ENCODE results near the gene PDS5B. TPM values are rescaled to one million over a fixed set of nuclear protein-coding genes. Genes with fewer than 3 reads are reported as not detected.

PDS5B gene
- total and polyA plus RNA-seq, 10 of the 15 experiments (the other 5 are each of a cell fraction or from before 2014, with no cell fraction given) = 15.4 to 55.3 (median 30.7) TPM

DNA sequence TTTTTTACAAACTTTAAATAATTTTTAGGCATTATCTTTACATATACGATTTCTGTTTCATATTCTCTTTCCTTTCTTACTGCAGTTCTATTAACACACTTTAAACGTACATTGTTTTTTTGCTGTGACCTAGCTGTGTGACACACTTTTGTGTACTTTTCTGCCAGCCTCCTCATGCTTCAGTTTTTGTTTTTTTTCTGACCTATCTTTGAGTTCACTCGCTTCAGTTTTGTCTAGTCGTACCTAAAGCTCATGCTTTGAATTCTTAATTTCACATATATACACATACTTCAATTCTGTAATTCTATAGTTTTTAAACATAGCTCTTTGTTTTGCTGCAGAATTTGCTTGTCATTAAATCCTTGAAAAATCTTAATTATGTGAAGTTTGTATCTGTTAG is 150.4 kb downstream of the PDS5B start:
- ChIA-PET RAD21 (ENCODE audit: unreplicated experiment) (interaction anchor here (0.8 to 1.8 kb wide), 28 partner anchors 8 to 807 kb away, joined by 3 to 9 read pairs (median 4); partner anchors contain the start of genes BRCA2, PDS5B and ZAR1L), SMC1A (ENCODE audit: uncharacterized antibody, unreplicated experiment) (interaction anchor here (0.8 to 3.6 kb wide), 28 partner anchors 8 to 806 kb away, joined by 3 to 29 read pairs (median 4); partner anchors contain the start of genes BRCA2 and ZAR1L), CTCF (interaction anchor here (0.7 to 1.8 kb wide), 10 partner anchors 8 to 281 kb away, joined by 3 to 8 read pairs (median 3); no protein-coding TSS in a partner anchor), POLR2A (interaction anchor here (0.8 to 1.2 kb wide), 5 partner anchors 75 to 414 kb away, joined by 3 to 4 read pairs (median 3); no protein-coding TSS in a partner anchor)
- Histone ChIP-seq H3K4me3 (peak overlapping the region; percentile 51), H3K27ac (ENCODE audit: control insufficient read depth, insufficient read depth) (peak overlapping the region; percentile 90), H4K20me1 (ENCODE audit: control insufficient read depth, insufficient read depth) (no peaks in the 10 kb centered on the region), H3K9ac (ENCODE audit: control insufficient read depth, insufficient read depth, low read length) (peak overlapping the region; percentile 67), H3K27me3 (replicated peaks in 1 of 2; ENCODE audit: control insufficient read depth in 2 of 2, insufficient read depth in 2 of 2, low read length in 1 of 2) (no peaks in the 10 kb centered on the region), H3K4me2 (ENCODE audit: control insufficient read depth, insufficient read depth) (peak overlapping the region; percentile 83), H3K79me2 (ENCODE audit: control insufficient read depth, insufficient read depth, low read length) (no peaks in the 10 kb centered on the region; the same call in none of the 2 replicates), H3K36me3 (ENCODE audit: control insufficient read depth in 2 of 2, insufficient read depth in 2 of 2, low read length in 1 of 2) (peaks cover 0 to 6% of the 10 kb centered on the region in 2 experiments; a peak in 2 of 4 replicates), H3K4me1 (ENCODE audit: control insufficient read depth, insufficient read depth, low read length) (no peaks in the 10 kb centered on the region), H2AFZ (ENCODE audit: control insufficient read depth, low read depth, low read length) (peak overlapping the region; percentile 71), H3K9me3 (replicated peaks; ENCODE audit: control insufficient read depth, insufficient read depth, low read length) (no peaks in the 10 kb centered on the region; the same call in 2 of the 3 replicates)
- no TSS peak for BruUV-seq (replicated peaks)
- WGBS (ENCODE audit: insufficient coverage, insufficient replicate concordance, low lambda C conversion rate, missing lambda C conversion rate) = 9% methylated on average over 4 of the region's 4 CpGs
- intact Hi-C loops (cut with micrococcal nuclease; ENCODE audit: unreplicated experiment) = loop anchor here (1.0 to 5.0 kb wide), 2 partner anchors 149 to 806 kb away; partner anchors contain the start of gene PDS5B
- DNase-seq (ENCODE audit: low read depth, low spot score) (no peak), ATAC-seq (peak; percentile 24), FAIRE-seq (no peak)
- no peak for TF ChIP-seq FOS (IDR thresholded peaks at IDR 0.05; ENCODE audit: borderline replicate concordance, extremely low read depth, insufficient read length)
- no peak for TF ChIP-seq RFX5 (IDR thresholded peaks at IDR 0.05; ENCODE audit: low read depth, low read length)
- TF ChIP-seq, protein P1, sequence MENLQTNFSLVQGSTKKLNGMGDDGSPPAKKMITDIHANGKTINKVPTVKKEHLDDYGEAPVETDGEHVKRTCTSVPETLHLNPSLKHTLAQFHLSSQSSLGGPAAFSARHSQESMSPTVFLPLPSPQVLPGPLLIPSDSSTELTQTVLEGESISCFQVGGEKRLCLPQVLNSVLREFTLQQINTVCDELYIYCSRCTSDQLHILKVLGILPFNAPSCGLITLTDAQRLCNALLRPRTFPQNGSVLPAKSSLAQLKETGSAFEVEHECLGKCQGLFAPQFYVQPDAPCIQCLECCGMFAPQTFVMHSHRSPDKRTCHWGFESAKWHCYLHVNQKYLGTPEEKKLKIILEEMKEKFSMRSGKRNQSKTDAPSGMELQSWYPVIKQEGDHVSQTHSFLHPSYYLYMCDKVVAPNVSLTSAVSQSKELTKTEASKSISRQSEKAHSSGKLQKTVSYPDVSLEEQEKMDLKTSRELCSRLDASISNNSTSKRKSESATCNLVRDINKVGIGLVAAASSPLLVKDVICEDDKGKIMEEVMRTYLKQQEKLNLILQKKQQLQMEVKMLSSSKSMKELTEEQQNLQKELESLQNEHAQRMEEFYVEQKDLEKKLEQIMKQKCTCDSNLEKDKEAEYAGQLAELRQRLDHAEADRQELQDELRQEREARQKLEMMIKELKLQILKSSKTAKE (IDR thresholded peaks at IDR 0.05; ENCODE audit: low read depth, poor library complexity, severe bottlenecking) = no peak
- TF ChIP-seq, protein P2, sequence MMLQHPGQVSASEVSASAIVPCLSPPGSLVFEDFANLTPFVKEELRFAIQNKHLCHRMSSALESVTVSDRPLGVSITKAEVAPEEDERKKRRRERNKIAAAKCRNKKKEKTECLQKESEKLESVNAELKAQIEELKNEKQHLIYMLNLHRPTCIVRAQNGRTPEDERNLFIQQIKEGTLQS (IDR thresholded peaks at IDR 0.05; ENCODE audit: borderline replicate concordance, extremely low read depth, low read depth, low read length) = no peak
- TF ChIP-seq DPF2 (IDR thresholded peaks at IDR 0.05) = no peak
- TF ChIP-seq NBN (IDR thresholded peaks at IDR 0.05) = 0 out of 2 replicates have a peak, but pooled peaks have one; percentile 0
- in situ Hi-C loops (cut with MboI) = no loop called here

Measured in GM12878 (cell line).